RWPE2 (cell line): Measurements from ENCODE around the gene BEGAIN.

ENCODE experiments used
- ATAC-seq: fragments of 200-7000 bp; cut with Tn5 transposase; 3 replicates; pipeline ENCODE4 v1.9.1; 2021; ENCODE audit warnings: low read depth
- DNase-seq: peaks from one replicate; pipeline ENCODE4 v3.0.0-alpha.2; 2020; ENCODE audit warnings: low spot score
- H3K27ac ChIP-seq: fragments of 450-650 bp; 2 replicates; pipeline ENCODE4 v1.5.1; 2017; ENCODE audit warnings: mild to moderate bottlenecking; ENCODE audit not compliant: poor library complexity, severe bottlenecking
- H3K27me3 ChIP-seq: fragments of 250-450 bp; sonication (Bioruptor Pico); 2 replicates; pipeline ENCODE4 v1.5.1; 2021; ENCODE audit warnings: mild to moderate bottlenecking, moderate library complexity; ENCODE audit not compliant: insufficient read depth, poor library complexity, severe bottlenecking
- H3K36me3 ChIP-seq: fragments of 250-450 bp; sonication (Bioruptor Pico); 2 replicates; pipeline ENCODE4 v1.5.1; 2020; ENCODE audit warnings: low read depth, mild to moderate bottlenecking, moderate library complexity
- H3K4me1 ChIP-seq: fragments of 250-450 bp; sonication (Bioruptor Pico); 2 replicates; pipeline ENCODE4 v1.5.1; 2021; ENCODE audit warnings: mild to moderate bottlenecking, moderate library complexity; ENCODE audit not compliant: insufficient read depth, poor library complexity, severe bottlenecking
- H3K4me3 ChIP-seq: fragments of 250-450 bp; sonication (Bioruptor Pico); 2 replicates; pipeline ENCODE4 v1.5.1; 2021; ENCODE audit warnings: mild to moderate bottlenecking, moderate library complexity; ENCODE audit not compliant: severe bottlenecking
- H3K9me3 ChIP-seq: fragments of 250-450 bp; sonication (Bioruptor Pico); 2 replicates; pipeline ENCODE4 v1.5.1; 2021; ENCODE audit warnings: mild to moderate bottlenecking, moderate library complexity; ENCODE audit not compliant: severe bottlenecking
- CTCF ChIP-seq: fragments of 450-650 bp; IDR thresholded peaks from one replicate; pipeline ENCODE4 v1.5.1; 2017; ENCODE audit warnings: mild to moderate bottlenecking, moderate library complexity; ENCODE audit not compliant: poor library complexity, severe bottlenecking

BEGAIN gene

GRCh38 chr14:100619396-100620254, 32.4 kb upstream of the BEGAIN start:
- no peak for TF ChIP-seq CTCF
- DNase-seq, result peak; percentile 52

GRCh38 chr14:100618763-100619320, 31.6 kb upstream of the BEGAIN start:
- TF ChIP-seq CTCF, result no peak
- no peak overlapping the region for H3K4me3 ChIP-seq
- H3K4me1 ChIP-seq, result peaks cover 11% of the 10 kb centered on the region
- DNase-seq (peak; percentile 26), ATAC-seq (no peak)
- no peaks in the 10 kb centered on the region for H3K36me3 ChIP-seq
- H3K27me3 ChIP-seq, result no peaks in the 10 kb centered on the region
- no peaks in the 10 kb centered on the region for H3K9me3 ChIP-seq
- H3K27ac ChIP-seq, result no peak overlapping the region

More at GRCh38 chr14:100619396-100620254, 32.4 kb upstream of the BEGAIN start:
- ATAC-seq, result no peak
- H3K27me3 ChIP-seq, result no peaks in the 10 kb centered on the region
- no peaks in the 10 kb centered on the region for H3K36me3 ChIP-seq
- no peak overlapping the region for H3K27ac ChIP-seq
- peaks cover 11% of the 10 kb centered on the region for H3K4me1 ChIP-seq
- no peaks in the 10 kb centered on the region for H3K9me3 ChIP-seq
- no peak overlapping the region for H3K4me3 ChIP-seq

GRCh38 chr14:100618318-100618693, 31.1 kb upstream of the BEGAIN start:
- Histone ChIP-seq H3K4me1 (peaks cover 11% of the 10 kb centered on the region), H3K9me3 (no peaks in the 10 kb centered on the region), H3K4me3 (no peak overlapping the region), H3K27me3 (no peaks in the 10 kb centered on the region), H3K36me3 (no peaks in the 10 kb centered on the region), H3K27ac (no peak overlapping the region)
- TF ChIP-seq CTCF, result no peak
- ATAC-seq, result no peak
- DNase-seq, result peak; percentile 42

GRCh38 chr14:100617410-100618317, 30.4 kb upstream of the BEGAIN start:
- H3K27me3 ChIP-seq, result no peaks in the 10 kb centered on the region
- H3K36me3 ChIP-seq, result no peaks in the 10 kb centered on the region
- no peak for TF ChIP-seq CTCF
- no peak for ATAC-seq
- H3K27ac ChIP-seq, result no peak overlapping the region
- peaks cover 11% of the 10 kb centered on the region for H3K4me1 ChIP-seq
- peak; percentile 38 for DNase-seq
- no peak overlapping the region for H3K4me3 ChIP-seq
- no peaks in the 10 kb centered on the region for H3K9me3 ChIP-seq
